Muscle of back (tissue), 11 donors: Measurements from ENCODE around the gene DTX2. TPM values are rescaled to one million over a fixed set of nuclear protein-coding genes. Genes with fewer than 3 reads are reported as not detected.
A peak's percentile ranks its signal among the peaks of the same experiment; 100 is the strongest.
"Not testable (repeated sequence)": the region's sequence is repeated elsewhere in the genome, so short reads cannot be mapped to it uniquely, and the experiment has no call there.

Experiments
- DNase-seq, 3 donors: peaks; one replicate each; pipeline versions ENCODE4 v3.0.0 to v3.0.0-alpha.2; 2013
- polyA plus RNA-seq, 10 donors: library from polyadenylated mRNA; unstranded; fragments of 120-200 nt; gene quantifications; one replicate each; pipeline ENCODE4 v1.2.1, GENCODE V29; 2013; ENCODE audit not compliant: insufficient read length in 10 of 10

DTX2 gene
- polyA plus RNA-seq, 10 donors, result 5.3 to 9.3 (median 7.2) TPM

- DNase-seq, result not testable (repeated sequence)
Observed at GRCh38 chr7:76485822-76486610, 24.5 kb downstream of the DTX2 start.

- not testable (repeated sequence) for DNase-seq
Observed at GRCh38 chr7:76486618-76487017, 25.1 kb downstream of the DTX2 start.

- DNase-seq, result not testable (repeated sequence)
Observed at GRCh38 chr7:76487969-76488368, 26.5 kb downstream of the DTX2 start.

- not testable (repeated sequence) for DNase-seq
Observed at GRCh38 chr7:76492139-76492538, 30.6 kb downstream of the DTX2 start.

DNA sequence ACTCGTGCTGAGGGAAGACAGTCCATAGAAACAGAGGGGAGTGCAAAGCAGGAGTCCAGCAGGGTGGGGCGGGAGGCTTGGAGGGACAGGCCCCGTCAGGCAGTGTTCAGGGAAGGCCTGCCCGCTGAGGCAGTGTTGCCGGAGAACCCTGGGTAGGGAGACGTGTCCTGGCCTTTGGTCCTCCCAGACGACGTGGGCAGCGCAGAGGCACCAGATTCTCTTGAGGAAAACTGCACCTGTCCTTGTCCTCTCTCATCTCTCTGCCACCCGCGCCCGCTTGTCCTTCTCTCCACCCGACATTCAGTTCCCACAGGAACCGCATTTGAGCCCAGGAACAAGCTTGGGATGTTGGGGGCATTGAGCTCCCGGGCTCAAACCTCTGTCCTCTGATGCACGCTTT lies 34.2 kb downstream of the DTX2 start:
- DNase-seq, result not testable (repeated sequence)

DNA sequence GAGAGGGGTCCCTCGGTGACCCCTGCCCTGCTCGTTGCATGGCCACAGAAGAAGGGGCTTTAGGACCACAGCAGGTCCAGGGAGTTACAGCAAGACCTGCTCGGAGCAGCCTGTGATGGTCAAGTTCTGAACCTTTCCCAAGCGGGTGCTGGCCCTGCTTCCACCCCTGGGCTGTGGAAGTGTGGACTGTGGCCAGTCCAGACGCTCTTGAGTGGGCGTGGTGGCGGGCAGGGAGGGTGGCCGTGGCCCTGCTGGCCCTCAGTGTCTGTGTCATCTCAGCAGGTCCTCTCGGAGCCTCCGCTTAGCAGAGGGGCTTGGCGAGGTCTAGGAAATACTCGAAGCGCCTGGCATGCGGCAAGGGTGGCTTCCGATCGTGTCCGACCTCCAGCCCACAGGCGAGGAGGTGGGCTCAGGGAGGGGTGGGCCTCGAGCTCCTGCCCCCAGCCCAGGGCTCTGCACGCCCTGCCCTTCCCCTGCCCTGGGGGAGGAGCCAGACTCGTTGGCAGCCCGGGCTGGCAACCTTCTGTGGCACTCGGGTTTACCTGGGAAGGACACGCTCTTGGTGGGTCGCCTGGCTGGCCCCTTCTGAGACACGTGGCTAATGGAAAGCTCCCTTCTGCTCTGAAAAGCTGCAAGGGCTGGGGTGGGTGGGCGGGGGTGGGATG lies 36.5 kb downstream of the DTX2 start:
- not testable (repeated sequence) for DNase-seq

DNA sequence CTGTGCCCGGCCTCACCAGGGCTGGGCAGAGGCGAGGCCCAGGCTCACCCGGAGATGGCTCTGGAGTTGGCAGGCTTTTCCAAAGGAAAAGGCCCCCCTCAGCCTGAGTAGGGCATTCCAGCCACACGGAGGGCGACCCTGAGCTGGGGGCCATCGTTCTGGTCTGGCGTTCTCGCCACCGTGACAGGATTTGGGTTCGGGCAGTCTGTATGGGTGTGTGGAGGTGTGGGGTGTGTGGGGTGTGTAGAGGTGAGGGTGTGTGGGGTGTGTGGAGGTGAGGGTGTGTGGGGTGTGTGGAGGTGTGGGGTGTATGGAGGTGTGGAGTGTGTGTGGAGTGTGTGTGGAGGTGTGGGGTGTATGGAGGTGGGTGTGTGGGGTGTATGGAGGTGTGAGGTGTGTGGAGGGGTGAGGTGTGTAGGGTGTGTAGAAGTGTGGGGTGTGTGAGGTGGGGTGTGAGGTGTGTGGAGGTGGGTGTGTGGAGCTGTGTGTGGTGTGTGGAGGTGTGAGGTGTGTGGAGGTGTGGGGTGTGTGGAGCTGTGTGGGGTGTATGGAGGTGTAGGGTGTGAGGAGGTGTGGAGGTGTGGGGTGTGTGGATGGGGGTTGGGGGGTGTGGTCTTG lies 37.2 kb downstream of the DTX2 start:
- DNase-seq, result not testable (repeated sequence)

GRCh38 chr7:76499201-76499923 lies 37.9 kb downstream of the DTX2 start:
- DNase-seq, result not testable (repeated sequence)

DNA sequence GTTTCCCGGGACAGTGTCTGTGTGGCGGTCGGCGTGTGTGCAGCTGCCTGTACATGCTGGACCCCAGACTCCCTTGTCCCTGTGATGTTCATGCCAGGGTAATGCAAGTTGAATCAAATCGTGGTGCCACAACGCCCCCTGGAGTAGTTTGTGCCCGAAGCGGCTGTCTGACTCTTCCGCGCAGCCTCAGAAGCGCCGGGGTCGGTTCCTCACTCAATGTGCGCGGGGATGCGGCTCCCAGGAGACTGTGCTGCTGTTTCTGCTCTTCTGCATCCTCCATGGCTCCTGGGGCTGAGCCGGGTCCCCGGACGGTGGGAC lies 38.4 kb downstream of the DTX2 start:
- DNase-seq, result not testable (repeated sequence)

- DNase-seq, result not testable (repeated sequence)
Observed at GRCh38 chr7:76502224-76502623, 40.7 kb downstream of the DTX2 start.

DNA sequence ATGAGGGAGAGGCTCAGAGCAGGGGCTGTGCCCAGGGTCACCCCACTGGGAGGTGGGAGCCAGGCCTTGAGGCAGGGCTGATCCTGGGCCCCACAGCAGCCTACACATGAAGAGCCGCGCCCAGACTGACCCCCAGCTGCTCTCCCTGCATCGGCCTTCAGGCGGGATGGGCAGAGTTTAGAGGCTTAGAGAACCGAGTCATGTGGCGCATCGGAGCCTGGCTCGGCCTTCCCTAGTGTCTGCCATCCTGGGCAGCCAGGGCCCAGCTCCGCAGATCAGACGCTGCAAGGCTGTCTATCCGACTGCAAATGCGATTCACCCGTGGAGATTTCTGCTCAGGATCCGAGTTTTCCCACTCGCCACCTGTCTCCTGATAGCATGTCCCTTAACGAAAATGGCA lies 41.3 kb downstream of the DTX2 start:
- not testable (repeated sequence) for DNase-seq

DNA sequence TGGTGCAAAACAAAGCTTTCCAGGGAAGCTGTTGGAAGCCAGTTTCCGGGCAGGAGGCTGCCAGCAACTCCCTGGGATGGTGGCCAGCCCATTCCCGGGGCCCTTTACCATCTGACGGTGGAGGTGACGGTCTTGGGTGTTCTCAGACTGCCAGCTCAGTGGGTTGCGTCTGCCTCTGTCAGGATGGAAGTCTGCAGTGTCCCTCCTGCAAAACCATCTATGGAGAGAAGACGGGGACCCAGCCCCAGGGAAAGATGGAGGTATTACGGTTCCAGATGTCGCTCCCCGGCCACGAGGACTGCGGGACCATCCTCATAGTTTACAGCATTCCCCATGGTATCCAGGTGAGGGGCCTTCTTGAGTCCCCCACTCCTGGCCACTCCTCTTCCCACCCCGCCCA lies 41.7 kb downstream of the DTX2 start:
- not testable (repeated sequence) for DNase-seq

DNA sequence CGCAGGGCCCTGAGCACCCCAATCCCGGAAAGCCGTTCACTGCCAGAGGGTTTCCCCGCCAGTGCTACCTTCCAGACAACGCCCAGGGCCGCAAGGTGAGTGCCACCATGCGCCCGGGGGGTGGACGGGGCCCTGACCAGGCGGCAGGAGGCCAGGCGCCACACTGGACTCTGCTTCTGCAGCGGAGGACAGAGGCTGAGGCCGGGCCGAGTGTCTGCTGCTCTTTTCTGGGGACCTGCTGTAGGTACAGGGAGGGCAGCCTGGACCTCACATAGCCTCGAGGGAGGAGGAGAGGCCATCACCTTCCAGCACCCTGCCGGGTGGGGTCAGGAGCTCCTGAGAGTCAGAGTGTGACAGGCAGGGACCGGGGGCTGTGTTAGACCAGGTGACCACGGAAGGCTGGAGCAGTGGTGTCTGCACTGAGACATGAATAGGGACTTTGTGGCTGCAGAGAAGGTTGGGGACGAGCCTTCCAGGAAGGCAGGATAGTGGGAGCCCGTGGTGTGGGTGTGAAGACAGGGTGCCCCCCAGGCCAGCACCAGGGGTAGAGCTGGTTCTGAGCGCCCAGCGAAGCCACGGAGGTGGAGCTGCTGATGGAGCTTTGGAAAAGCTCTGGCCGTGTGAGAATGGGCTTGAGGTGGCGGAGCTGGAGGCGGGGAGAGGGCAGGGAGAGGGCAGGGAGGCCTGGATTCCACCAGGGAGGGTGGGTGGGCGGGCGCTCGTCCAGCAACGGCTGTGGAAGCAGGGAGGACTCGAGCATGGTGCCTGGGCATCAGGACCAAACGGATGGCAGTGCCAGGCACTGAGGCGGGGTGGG lies 43.0 kb downstream of the DTX2 start:
- DNase-seq, result not testable (repeated sequence)

- no peak for DNase-seq
Observed at GRCh38 chr7:76505168-76506080, 43.9 kb downstream of the DTX2 start.

DNA sequence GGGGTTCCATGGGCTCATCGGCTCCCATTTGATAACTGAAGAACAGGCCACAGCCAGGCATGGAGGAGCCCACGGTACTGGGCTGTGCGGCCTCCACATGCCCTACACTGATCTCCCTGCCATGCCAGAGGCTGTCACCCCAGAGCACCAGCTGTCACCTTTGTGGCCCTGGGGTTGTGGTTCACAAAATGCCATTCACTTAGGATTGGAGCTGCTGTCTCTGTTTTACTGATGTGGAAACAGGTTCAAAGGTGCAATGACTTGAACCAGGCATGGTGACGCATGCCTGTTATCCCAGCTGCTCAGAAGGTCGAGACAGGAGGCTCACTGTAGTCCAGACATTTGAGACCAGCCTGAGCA lies 44.6 kb downstream of the DTX2 start:
- DNase-seq, result no peak

DNA sequence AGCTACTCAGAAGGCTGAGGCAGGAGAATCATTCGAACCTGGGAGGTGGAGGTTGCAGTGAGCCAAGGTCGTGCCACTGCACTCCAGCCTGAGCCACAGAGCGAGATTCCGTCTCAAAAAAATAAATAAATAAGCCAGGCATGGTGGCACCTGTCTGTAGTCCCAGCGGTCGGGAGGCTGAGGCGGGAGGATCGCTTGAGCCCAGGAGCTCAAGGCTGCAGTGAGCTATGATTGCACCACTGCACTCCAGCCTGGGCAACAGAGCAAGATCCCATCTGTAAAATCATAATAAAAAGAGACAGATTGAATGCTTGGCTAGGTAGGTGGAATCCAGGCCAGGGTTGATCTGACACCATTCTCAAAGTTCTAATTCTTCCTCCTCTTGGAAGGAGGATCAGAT lies 45.1 kb downstream of the DTX2 start:
- not testable (repeated sequence) for DNase-seq

GRCh38 chr7:76507723-76508406 lies 46.4 kb downstream of the DTX2 start:
- DNase-seq, result no peak

DNA sequence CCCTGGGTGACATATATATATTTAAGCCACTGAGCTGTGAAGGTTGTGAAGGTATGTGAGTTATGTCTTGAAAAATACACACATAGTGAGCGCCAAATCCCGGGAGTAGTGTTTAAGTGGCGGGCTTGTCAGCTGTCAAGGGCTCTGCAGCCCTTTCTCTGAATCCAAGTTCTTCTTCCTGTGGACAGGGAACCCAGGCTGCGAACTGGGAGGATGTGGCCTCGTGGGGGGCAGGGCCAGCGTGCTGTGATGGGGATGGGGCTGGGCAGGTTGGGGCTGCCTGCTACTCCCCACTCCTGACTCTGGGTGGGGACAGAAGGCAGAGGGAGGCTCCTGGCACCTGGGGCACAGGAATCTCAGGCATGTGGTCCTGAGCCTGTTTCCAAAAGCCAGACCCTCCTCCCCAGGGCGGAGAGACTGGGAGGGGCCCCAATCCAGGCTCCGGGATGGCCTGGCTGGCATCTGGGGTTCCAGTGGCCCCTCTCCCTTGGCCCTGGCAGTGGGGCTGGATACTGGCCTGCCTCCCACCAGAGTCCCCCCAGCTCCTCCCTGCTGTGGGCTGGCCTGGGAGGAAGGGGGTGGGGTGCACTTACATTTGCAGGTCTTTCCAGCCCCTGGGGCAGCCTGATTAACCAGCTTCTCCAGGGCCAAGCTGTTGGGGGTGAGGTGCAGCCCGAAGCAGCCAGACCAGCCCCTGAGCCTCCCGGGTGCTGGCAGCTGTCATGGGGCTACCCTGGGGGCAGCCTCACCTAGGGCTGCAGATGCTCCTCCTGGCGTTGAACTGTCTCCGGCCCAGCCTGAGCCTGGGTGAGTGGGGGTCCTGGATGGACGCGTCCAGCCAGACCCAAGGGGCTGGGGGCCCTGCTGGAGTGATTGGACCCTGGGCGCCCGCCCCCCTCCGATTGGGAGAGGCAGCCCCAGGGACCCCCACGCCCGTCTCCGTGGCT lies 48.7 kb downstream of the DTX2 start, which contains the start of gene UPK3B:
Gene UPK3B, plus strand, starts transcription at position 622 of the 947 bp plus-strand sequence. Its CDS starts 101 bp downstream, at position 723.
- DNase-seq, result peak in 1 of 3 donors; percentile 19
